GM23338 (cell line): ENCODE data around the gene ANKRD13C. TPM values are rescaled to one million over a fixed set of nuclear protein-coding genes. Genes with fewer than 3 reads are reported as not detected.

Experiments used
- ATAC-seq: fragments of 200-7000 bp; cut with Tn5 transposase; 3 replicates; pipeline ENCODE4 v1.9.1; 2020
- DNase-seq: peaks from one replicate; pipeline ENCODE4 v3.0.0-alpha.2; 2015; ENCODE audit warnings: low spot score
- H2AFZ ChIP-seq: fragments of 200-600 bp; sonication (generic); 2 replicates; pipeline ENCODE4 v1.8.0; 2016; ENCODE audit warnings: antibody characterized with exemption, mild to moderate bottlenecking, moderate library complexity
- H3F3A ChIP-seq: fragments of 200-600 bp; sonication (generic); replicated peaks from 2 replicates; pipeline ENCODE4 v1.8.0; 2017; ENCODE audit warnings: antibody characterized with exemption, mixed run types, low read depth
- H3K27ac ChIP-seq: fragments of 200-600 bp; sonication (generic); 2 replicates; pipeline ENCODE4 v1.6.1; 2016; ENCODE audit warnings: low read depth
- H3K27me3 ChIP-seq: fragments of 200-600 bp; sonication (generic); 2 replicates; pipeline ENCODE4 v1.8.0; 2016; ENCODE audit warnings: mild to moderate bottlenecking, mixed run types, moderate library complexity; ENCODE audit not compliant: insufficient read depth
- H3K36me3 ChIP-seq: fragments of 200-600 bp; sonication (generic); 2 replicates; pipeline ENCODE4 v1.8.0; 2016; ENCODE audit warnings: mild to moderate bottlenecking; ENCODE audit not compliant: insufficient read depth
- H3K4me1 ChIP-seq: fragments of 200-600 bp; sonication (generic); 2 replicates; pipeline ENCODE4 v1.8.0; 2016; ENCODE audit warnings: mild to moderate bottlenecking, moderate library complexity; ENCODE audit not compliant: insufficient read depth
- H3K4me2 ChIP-seq: fragments of 200-600 bp; sonication (generic); 2 replicates; pipeline ENCODE4 v1.7.1; 2017; ENCODE audit warnings: mixed run types
- H3K4me3 ChIP-seq: fragments of 200-600 bp; sonication (generic); 2 replicates; pipeline ENCODE4 v1.6.1; 2016; ENCODE audit warnings: mixed run types
- H3K79me2 ChIP-seq: fragments of 200-600 bp; sonication (generic); replicated peaks from 2 replicates; pipeline ENCODE4 v1.8.0; 2017; ENCODE audit warnings: mild to moderate bottlenecking; ENCODE audit not compliant: insufficient read depth
- H3K9me2 ChIP-seq: fragments of 200-600 bp; sonication (generic); 2 replicates; pipeline ENCODE4 v1.8.0; 2017; ENCODE audit not compliant: insufficient read depth
- H4K20me1 ChIP-seq: fragments of 200-600 bp; sonication (generic); replicated peaks from 2 replicates; pipeline ENCODE4 v1.8.0; 2017; ENCODE audit warnings: mild to moderate bottlenecking; ENCODE audit not compliant: insufficient read depth
- H3K27ac Mint-ChIP-seq: 2 replicates; pipeline ENCODE4 v1.8.0; 2020; ENCODE audit warnings: inconsistent platforms, mild to moderate bottlenecking, moderate library complexity, mixed read lengths
- H3K27me3 Mint-ChIP-seq: 3 replicates; pipeline ENCODE4 v1.8.0; 2022; ENCODE audit warnings: low read depth, mild to moderate bottlenecking, moderate library complexity, mixed read lengths, inconsistent platforms; ENCODE audit not compliant: insufficient read depth, poor library complexity
- H3K36me3 Mint-ChIP-seq: 3 replicates; pipeline ENCODE4 v1.8.0; 2021; ENCODE audit warnings: low read depth, mild to moderate bottlenecking, inconsistent platforms, moderate library complexity, mixed read lengths
- H3K4me1 Mint-ChIP-seq: 3 replicates; pipeline ENCODE4 v1.8.0; 2020; ENCODE audit warnings: mild to moderate bottlenecking, inconsistent platforms, mixed read lengths
- H3K4me3 Mint-ChIP-seq: 3 replicates; pipeline ENCODE4 v1.8.0; 2021; ENCODE audit warnings: moderate library complexity, mild to moderate bottlenecking, inconsistent platforms, mixed read lengths
- H3K9me3 Mint-ChIP-seq: 3 replicates; pipeline ENCODE4 v1.8.0; 2020; ENCODE audit warnings: moderate library complexity, mild to moderate bottlenecking, inconsistent platforms, mixed read lengths
- CREB1 ChIP-seq: fragments of 250-450 bp; sonication (Bioruptor Pico); IDR thresholded peaks from 2 replicates; pipeline ENCODE4 v1.5.0; 2020; ENCODE audit warnings: low read depth, mild to moderate bottlenecking, moderate library complexity
- EZH2 ChIP-seq: fragments of 200-600 bp; sonication (generic); IDR thresholded peaks from one replicate; pipeline ENCODE4 v1.8.0; 2017; ENCODE audit warnings: antibody characterized with exemption, mild to moderate bottlenecking, low read depth; ENCODE audit not compliant: unreplicated experiment
- EZH2phosphoT487 ChIP-seq: fragments of 200-600 bp; sonication (generic); IDR thresholded peaks from one replicate; pipeline ENCODE4 v1.8.1; 2018; ENCODE audit warnings: antibody characterized with exemption; ENCODE audit not compliant: unreplicated experiment
- JUNB ChIP-seq: IDR thresholded peaks from one replicate; pipeline ENCODE4 v1.6.1; 2016; ENCODE audit warnings: antibody characterized with exemption; ENCODE audit not compliant: unreplicated experiment
- NANOG ChIP-seq: IDR thresholded peaks from 2 replicates; pipeline ENCODE4 v1.6.1; 2016; ENCODE audit warnings: antibody characterized with exemption, borderline replicate concordance
- POLR2AphosphoS5 ChIP-seq: IDR thresholded peaks from 2 replicates; pipeline ENCODE4 v1.6.1; 2016; ENCODE audit warnings: antibody characterized with exemption, low read depth
- STAT1 ChIP-seq: IDR thresholded peaks from one replicate; pipeline ENCODE4 v1.6.1; 2016; ENCODE audit warnings: antibody characterized with exemption; ENCODE audit not compliant: unreplicated experiment
- ZNF114 ChIP-seq: fragments of 250-450 bp; sonication (Bioruptor Pico); IDR thresholded peaks from 2 replicates; pipeline ENCODE4 v1.5.0; 2020; ENCODE audit warnings: mild to moderate bottlenecking, moderate library complexity
- ZNF331 ChIP-seq: fragments of 250-450 bp; sonication (Bioruptor Pico); IDR thresholded peaks from 2 replicates; pipeline ENCODE4 v1.5.0; 2020; ENCODE audit warnings: low read depth, mild to moderate bottlenecking, moderate library complexity
- polyA plus RNA-seq: library from polyadenylated mRNA; unstranded; fragments of >200 nt; fragmentation: Nextera tagmentation; extraction: Ambion mirVana; gene quantifications from 2 replicates; pipeline ENCODE4 v1.2.1, GENCODE V29; 2016
- total RNA-seq: library from RNA; depleted of rRNA; stranded (reverse); fragments of >200 nt; shearing (Covaris generic); gene quantifications from 2 replicates; pipeline ENCODE4 v1.2.3, GENCODE V29; 2014
- TF ChIP-seq, protein P1 (sequence below), 2 experiments: fragments of 200-600 bp in 1 of 2; sonication (generic) in 1 of 2; conservative IDR thresholded peaks; 2 replicates each; pipeline versions ENCODE4 v1.5.1 to v1.6.1; 2016 to 2017; ENCODE audit warnings: antibody characterized with exemption in 2 of 2, low read depth in 2 of 2, mild to moderate bottlenecking in 2 of 2, moderate library complexity in 1 of 2
- TF ChIP-seq, protein P2 (sequence below): IDR thresholded peaks from 2 replicates; pipeline ENCODE4 v1.6.1; 2016; ENCODE audit warnings: antibody characterized with exemption
- TF ChIP-seq, protein P3 (sequence below): IDR thresholded peaks from one replicate; pipeline ENCODE4 v1.6.1; 2018; ENCODE audit warnings: antibody characterized with exemption; ENCODE audit not compliant: unreplicated experiment

ANKRD13C gene
- total and polyA plus RNA-seq, 2 experiments from 2014 or later = 12.3 to 32.5 TPM

DNA sequence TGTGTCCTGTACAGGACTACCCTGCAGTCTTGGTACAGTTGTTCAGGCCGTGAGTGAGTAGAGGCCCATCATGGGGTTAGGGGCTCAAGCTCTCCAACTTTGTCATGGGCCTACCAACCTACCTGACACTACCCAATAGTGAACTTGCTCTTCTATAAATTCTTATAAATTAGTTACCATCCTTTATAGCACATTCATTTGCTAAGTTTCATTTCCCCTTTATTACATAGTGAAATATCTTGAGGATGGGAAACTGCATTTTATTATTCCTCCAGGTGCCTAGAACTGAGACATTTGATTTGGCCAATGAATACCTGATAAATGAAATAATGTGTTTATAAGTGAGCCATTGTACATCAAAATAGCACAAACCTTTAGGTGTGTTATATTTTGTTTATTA is 47.5 kb upstream of the ANKRD13C start (continued):
- TF ChIP-seq, protein P1, sequence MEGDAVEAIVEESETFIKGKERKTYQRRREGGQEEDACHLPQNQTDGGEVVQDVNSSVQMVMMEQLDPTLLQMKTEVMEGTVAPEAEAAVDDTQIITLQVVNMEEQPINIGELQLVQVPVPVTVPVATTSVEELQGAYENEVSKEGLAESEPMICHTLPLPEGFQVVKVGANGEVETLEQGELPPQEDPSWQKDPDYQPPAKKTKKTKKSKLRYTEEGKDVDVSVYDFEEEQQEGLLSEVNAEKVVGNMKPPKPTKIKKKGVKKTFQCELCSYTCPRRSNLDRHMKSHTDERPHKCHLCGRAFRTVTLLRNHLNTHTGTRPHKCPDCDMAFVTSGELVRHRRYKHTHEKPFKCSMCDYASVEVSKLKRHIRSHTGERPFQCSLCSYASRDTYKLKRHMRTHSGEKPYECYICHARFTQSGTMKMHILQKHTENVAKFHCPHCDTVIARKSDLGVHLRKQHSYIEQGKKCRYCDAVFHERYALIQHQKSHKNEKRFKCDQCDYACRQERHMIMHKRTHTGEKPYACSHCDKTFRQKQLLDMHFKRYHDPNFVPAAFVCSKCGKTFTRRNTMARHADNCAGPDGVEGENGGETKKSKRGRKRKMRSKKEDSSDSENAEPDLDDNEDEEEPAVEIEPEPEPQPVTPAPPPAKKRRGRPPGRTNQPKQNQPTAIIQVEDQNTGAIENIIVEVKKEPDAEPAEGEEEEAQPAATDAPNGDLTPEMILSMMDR (conservative IDR thresholded peaks at IDR 0.05; ENCODE audit: low read depth in 2 of 2) = no peak

DNA sequence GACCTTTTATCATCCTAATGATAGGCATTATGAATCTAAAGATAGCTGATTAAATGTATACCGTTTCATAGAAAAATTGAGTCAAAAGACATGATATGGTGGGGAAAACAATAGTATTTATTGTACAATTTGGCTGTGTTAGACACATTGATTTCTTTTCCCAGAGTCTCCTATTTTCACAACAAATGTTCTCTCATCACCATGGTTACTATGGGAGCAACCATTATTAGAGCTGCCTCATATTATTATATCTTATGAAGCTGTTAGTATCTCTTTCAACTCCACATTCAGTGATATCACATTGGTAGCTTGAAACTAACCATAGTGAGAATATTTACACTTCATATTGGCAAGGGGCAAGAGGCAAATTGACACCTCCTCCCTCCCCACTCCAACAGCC is 45.8 kb upstream of the ANKRD13C start:
- H3K4me3 Mint-ChIP-seq = no peak overlapping the region
- peaks cover 13% of the 10 kb centered on the region; the same call in 2 of the 3 replicates for H3K4me1 Mint-ChIP-seq
- no peaks in the 10 kb centered on the region for H3K9me3 Mint-ChIP-seq
- H3K27ac ChIP-seq = no peak overlapping the region
- no peak overlapping the region for H3K27ac Mint-ChIP-seq
- no peaks in the 10 kb centered on the region for H3K9me2 ChIP-seq
- no peaks in the 10 kb centered on the region for H4K20me1 ChIP-seq
- H3K27me3 ChIP-seq = no peaks in the 10 kb centered on the region
- no peak overlapping the region for H2AFZ ChIP-seq
- no peaks in the 10 kb centered on the region for H3K36me3 Mint-ChIP-seq
- H3K4me1 ChIP-seq = no peaks in the 10 kb centered on the region
- H3K79me2 ChIP-seq = no peaks in the 10 kb centered on the region
- no peak overlapping the region for H3K4me3 ChIP-seq
- ATAC-seq (no peak), DNase-seq (no peak)
- peaks cover 7% of the 10 kb centered on the region for H3K27me3 Mint-ChIP-seq
- H3K36me3 ChIP-seq = no peaks in the 10 kb centered on the region
- H3F3A ChIP-seq = no peaks in the 10 kb centered on the region
- no peak overlapping the region for H3K4me2 ChIP-seq
- TF ChIP-seq STAT1 = no peak
- no peak for TF ChIP-seq EZH2
- TF ChIP-seq ZNF114 (CRISPR knock-in tag) = no peak
- TF ChIP-seq NANOG = no peak
- TF ChIP-seq EZH2phosphoT487 = no peak
- TF ChIP-seq JUNB = no peak
- TF ChIP-seq POLR2AphosphoS5 = no peak
- no peak for TF ChIP-seq ZNF331 (CRISPR knock-in tag)
- TF ChIP-seq, protein P2, sequence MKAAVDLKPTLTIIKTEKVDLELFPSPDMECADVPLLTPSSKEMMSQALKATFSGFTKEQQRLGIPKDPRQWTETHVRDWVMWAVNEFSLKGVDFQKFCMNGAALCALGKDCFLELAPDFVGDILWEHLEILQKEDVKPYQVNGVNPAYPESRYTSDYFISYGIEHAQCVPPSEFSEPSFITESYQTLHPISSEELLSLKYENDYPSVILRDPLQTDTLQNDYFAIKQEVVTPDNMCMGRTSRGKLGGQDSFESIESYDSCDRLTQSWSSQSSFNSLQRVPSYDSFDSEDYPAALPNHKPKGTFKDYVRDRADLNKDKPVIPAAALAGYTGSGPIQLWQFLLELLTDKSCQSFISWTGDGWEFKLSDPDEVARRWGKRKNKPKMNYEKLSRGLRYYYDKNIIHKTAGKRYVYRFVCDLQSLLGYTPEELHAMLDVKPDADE = no peak
- no peak for TF ChIP-seq CREB1
- TF ChIP-seq, protein P3, sequence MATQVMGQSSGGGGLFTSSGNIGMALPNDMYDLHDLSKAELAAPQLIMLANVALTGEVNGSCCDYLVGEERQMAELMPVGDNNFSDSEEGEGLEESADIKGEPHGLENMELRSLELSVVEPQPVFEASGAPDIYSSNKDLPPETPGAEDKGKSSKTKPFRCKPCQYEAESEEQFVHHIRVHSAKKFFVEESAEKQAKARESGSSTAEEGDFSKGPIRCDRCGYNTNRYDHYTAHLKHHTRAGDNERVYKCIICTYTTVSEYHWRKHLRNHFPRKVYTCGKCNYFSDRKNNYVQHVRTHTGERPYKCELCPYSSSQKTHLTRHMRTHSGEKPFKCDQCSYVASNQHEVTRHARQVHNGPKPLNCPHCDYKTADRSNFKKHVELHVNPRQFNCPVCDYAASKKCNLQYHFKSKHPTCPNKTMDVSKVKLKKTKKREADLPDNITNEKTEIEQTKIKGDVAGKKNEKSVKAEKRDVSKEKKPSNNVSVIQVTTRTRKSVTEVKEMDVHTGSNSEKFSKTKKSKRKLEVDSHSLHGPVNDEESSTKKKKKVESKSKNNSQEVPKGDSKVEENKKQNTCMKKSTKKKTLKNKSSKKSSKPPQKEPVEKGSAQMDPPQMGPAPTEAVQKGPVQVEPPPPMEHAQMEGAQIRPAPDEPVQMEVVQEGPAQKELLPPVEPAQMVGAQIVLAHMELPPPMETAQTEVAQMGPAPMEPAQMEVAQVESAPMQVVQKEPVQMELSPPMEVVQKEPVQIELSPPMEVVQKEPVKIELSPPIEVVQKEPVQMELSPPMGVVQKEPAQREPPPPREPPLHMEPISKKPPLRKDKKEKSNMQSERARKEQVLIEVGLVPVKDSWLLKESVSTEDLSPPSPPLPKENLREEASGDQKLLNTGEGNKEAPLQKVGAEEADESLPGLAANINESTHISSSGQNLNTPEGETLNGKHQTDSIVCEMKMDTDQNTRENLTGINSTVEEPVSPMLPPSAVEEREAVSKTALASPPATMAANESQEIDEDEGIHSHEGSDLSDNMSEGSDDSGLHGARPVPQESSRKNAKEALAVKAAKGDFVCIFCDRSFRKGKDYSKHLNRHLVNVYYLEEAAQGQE = no peak
- TF ChIP-seq, protein P1 (conservative IDR thresholded peaks at IDR 0.05; ENCODE audit: low read depth in 2 of 2) = no peak
